ENCODE measurements around the gene CCDC40.
A peak's percentile ranks its signal among the peaks of the same experiment; 100 is the strongest.
"Not testable (repeated sequence)": the region's sequence is repeated elsewhere in the genome, so short reads cannot be mapped to it uniquely, and the experiment has no call there.

CCDC40 gene

GRCh38 chr17:80035937-80036714, at the start of gene CCDC40:
Gene CCDC40, plus strand, starts transcription at chr17:80036642. Its CDS starts 21 bp downstream, at chr17:80036663.
- peak; percentile 85 to 88 for DNase-seq

- DNase-seq, result no peak
Measured at GRCh38 chr17:79987187-79987934, 49.1 kb upstream of the CCDC40 start.

GRCh38 chr17:79987935-79988184, 48.6 kb upstream of the CCDC40 start:
- no peak for DNase-seq

GRCh38 chr17:79988185-79988971, 48.1 kb upstream of the CCDC40 start:
- DNase-seq, result no peak

GRCh38 chr17:79989106-79989835, 47.2 kb upstream of the CCDC40 start:
- no peak for DNase-seq

- no peak for DNase-seq
Measured at GRCh38 chr17:79990051-79990592, 46.3 kb upstream of the CCDC40 start.

- no peak for DNase-seq
Measured at GRCh38 chr17:79990704-79991103, 45.7 kb upstream of the CCDC40 start.

GRCh38 chr17:79991140-79991923, 45.1 kb upstream of the CCDC40 start:
- peak; percentile 84 to 93 for DNase-seq

- peak in 1 of 2 experiments; percentile 49 for DNase-seq
Measured at GRCh38 chr17:79991924-79992648, 44.4 kb upstream of the CCDC40 start.

GRCh38 chr17:79992649-79993389, 43.6 kb upstream of the CCDC40 start:
- no peak for DNase-seq

GRCh38 chr17:79993390-79994227, 42.8 kb upstream of the CCDC40 start:
- DNase-seq, result peak in 1 of 2 experiments; percentile 59

GRCh38 chr17:79994228-79994569, 42.2 kb upstream of the CCDC40 start:
- DNase-seq, result not testable (repeated sequence)

GRCh38 chr17:79994602-79995001, 41.8 kb upstream of the CCDC40 start:
- no peak for DNase-seq

GRCh38 chr17:79995696-79996095, 40.7 kb upstream of the CCDC40 start:
- DNase-seq, result no peak

GRCh38 chr17:79996291-79996690, 40.2 kb upstream of the CCDC40 start:
- DNase-seq, result no peak

- DNase-seq, result no peak
Measured at GRCh38 chr17:79997011-79997660, 39.3 kb upstream of the CCDC40 start.

GRCh38 chr17:80000136-80000535, 36.3 kb upstream of the CCDC40 start:
- no peak for DNase-seq

GRCh38 chr17:80000981-80001775, 35.3 kb upstream of the CCDC40 start:
- no peak for DNase-seq
